Activated CD4-positive, alpha-beta memory T cell treated with anti-CD3 and anti-CD28 coated beads for 36 hours (primary cell): ENCODE measurements around the gene SNX7. TPM values are rescaled to one million over a fixed set of nuclear protein-coding genes. Genes with fewer than 3 reads are reported as not detected.

Experiments
- CTCF ChIA-PET: fragments of 350-600 bp; sonication (Branson Sonifier 250); formaldehyde crosslinking; loops from one replicate; lab custom pipeline; 2021; ENCODE audit warnings: antibody characterized with exemption, inconsistent platforms; lab: Charles Lee
- POLR2A ChIA-PET: fragments of 350-600 bp; sonication (Branson Sonifier 250); formaldehyde crosslinking; loops from one replicate; lab custom pipeline; 2021; ENCODE audit warnings: antibody characterized with exemption; lab: Charles Lee
- DNase-seq: peaks from one replicate; pipeline ENCODE4 v3.0.0-alpha.2; 2020
- H3K27ac Mint-ChIP-seq: one replicate; pipeline ENCODE4 v1.8.0; 2021; ENCODE audit warnings: mixed read lengths
- H3K27me3 Mint-ChIP-seq: one replicate; pipeline ENCODE4 v1.8.0; 2021; ENCODE audit warnings: mixed read lengths
- H3K36me3 Mint-ChIP-seq: one replicate; pipeline ENCODE4 v1.8.0; 2021; ENCODE audit warnings: mixed read lengths
- H3K4me1 Mint-ChIP-seq: one replicate; pipeline ENCODE4 v1.8.0; 2021; ENCODE audit warnings: low read depth, mixed read lengths
- H3K4me3 Mint-ChIP-seq: one replicate; pipeline ENCODE4 v1.8.0; 2021; ENCODE audit warnings: mild to moderate bottlenecking, mixed read lengths
- H3K9me3 Mint-ChIP-seq: one replicate; pipeline ENCODE4 v1.8.0; 2021; ENCODE audit warnings: mixed read lengths
- intact Hi-C: fragments of 100-400 bp; cut with micrococcal nuclease; formaldehyde crosslinking; loops from one replicate; pipeline ENCODE4 v1.15.1; 2023
- total RNA-seq, 2 experiments: library from RNA; stranded (reverse); gene quantifications; one replicate each; pipeline ENCODE4 v1.2.3, GENCODE V29; 2021

Gene SNX7
- total RNA-seq, 2 experiments from 2014 or later: 0.39 to 0.43 TPM

DNA sequence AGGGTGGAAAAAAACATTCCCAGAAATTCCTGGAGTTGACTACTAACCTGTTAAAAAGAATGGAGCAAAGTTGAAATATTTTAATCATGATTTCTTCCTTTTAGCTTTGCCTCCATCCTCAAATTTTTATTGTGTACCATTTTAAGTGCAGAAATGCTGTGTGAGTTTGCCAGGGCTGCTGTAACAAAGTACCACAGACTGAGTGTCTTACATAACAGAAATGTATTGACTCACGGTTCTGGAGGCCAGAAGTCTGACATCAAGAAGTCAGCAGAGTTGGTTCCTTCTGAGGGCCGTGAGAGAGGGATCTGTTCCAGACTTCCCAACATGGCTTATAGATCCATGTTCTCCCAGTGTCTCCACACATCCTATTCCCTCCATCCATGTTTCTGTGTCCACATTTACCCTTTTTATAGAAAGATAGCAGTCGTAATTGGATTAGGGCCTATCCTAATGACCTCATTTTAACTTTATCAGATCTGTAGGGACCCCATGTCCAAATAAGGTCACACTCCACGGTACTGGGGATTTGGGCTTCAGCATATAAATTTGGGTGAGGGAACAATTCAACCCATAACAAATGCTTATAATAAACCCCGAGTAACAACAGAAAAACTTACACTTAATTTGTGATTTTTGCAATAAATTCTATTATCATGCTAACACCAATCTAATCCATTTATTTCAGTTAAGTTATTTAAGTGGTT, 12.7 kb downstream of the SNX7 start:
- CTCF ChIA-PET: no interaction called here
- intact Hi-C loops: no loop called here
- Mint-ChIP-seq H3K4me1 (no peaks in the 10 kb centered on the region), H3K27me3 (no peaks in the 10 kb centered on the region), H3K27ac (no peak overlapping the region), H3K36me3 (no peaks in the 10 kb centered on the region), H3K4me3 (no peak overlapping the region), H3K9me3 (no peaks in the 10 kb centered on the region)
- POLR2A ChIA-PET: no interaction called here
- DNase-seq: no peak

DNA sequence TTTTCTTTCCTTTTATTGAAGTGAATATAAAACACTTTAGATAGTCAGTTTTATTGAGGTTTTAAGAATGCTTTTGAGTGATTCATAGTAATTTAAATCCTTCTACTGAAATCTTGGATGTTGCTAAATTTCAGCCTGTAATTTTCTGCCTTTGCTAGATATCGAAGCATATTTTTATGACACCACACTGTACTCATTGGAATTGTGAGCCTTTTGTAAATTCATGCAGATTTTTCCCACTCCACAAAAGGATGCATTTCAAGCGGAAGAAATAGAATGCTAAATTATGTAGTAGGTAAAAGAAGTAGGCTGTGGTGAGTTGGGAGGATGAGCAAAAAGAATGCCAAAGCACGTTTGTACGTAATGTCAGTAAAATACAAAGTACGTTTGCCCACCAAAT, 13.8 kb downstream of the SNX7 start:
- intact Hi-C loops: no loop called here
- POLR2A ChIA-PET: no interaction called here
- DNase-seq: no peak
- Mint-ChIP-seq H3K4me3 (no peak overlapping the region), H3K4me1 (no peaks in the 10 kb centered on the region), H3K27ac (no peak overlapping the region), H3K9me3 (no peaks in the 10 kb centered on the region), H3K36me3 (no peaks in the 10 kb centered on the region), H3K27me3 (no peaks in the 10 kb centered on the region)
- CTCF ChIA-PET: no interaction called here

DNA sequence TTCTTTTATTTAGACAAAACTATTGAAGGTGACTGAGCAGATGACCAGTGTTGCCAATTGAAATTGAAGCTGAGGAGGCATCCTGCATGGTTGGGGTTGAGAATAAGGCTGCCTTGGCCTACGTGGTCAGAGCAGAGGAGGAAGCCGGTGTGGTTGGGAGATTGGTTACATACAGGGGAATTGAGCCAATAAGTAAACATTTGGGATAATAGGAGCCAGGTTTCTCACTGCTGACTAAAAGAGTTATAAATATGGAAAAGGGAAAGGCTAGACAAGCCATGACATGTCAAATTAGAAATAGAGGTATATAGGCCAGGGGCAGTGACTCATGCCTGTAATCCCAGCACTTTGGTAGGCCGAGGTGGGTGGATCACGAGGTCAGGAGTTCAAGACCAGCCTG, 15.8 kb downstream of the SNX7 start:
- no peak for DNase-seq
- Mint-ChIP-seq H3K27me3 (no peaks in the 10 kb centered on the region), H3K4me3 (no peak overlapping the region), H3K36me3 (no peaks in the 10 kb centered on the region), H3K27ac (no peak overlapping the region), H3K9me3 (no peaks in the 10 kb centered on the region), H3K4me1 (no peaks in the 10 kb centered on the region)
- intact Hi-C loops: no loop called here
- ChIA-PET CTCF (interaction anchor here (0.7 kb wide), 1 partner anchor 19 kb away, joined by 5 read pairs; no protein-coding TSS in a partner anchor), POLR2A (interaction anchor here (0.7 kb wide), 1 partner anchor 499 kb away, joined by 3 read pairs; no protein-coding TSS in a partner anchor)

DNA sequence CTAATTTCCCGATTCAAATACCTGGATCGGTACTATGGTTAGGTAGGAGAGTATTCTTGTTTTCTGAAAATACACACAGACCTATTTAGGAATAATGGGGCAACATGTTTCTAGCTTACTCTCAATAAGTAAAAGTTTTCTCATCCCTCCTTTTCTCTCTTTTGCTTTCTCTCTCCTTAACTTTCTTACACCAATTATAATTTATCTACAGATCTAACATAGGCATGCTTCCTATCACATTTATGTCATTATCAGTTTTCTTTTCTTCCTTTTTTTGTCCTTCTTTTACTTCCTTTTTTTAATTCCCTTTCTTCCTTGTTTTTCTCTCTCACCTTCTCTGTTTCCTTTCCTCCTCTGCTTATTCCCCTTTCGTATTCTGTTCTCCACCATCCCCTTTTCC, 20.3 kb downstream of the SNX7 start:
- Mint-ChIP-seq H3K4me3 (no peak overlapping the region), H3K27me3 (no peaks in the 10 kb centered on the region), H3K9me3 (no peaks in the 10 kb centered on the region), H3K4me1 (no peaks in the 10 kb centered on the region), H3K27ac (no peak overlapping the region), H3K36me3 (no peaks in the 10 kb centered on the region)
- POLR2A ChIA-PET: no interaction called here
- intact Hi-C loops: no loop called here
- CTCF ChIA-PET: no interaction called here
- no peak for DNase-seq

DNA sequence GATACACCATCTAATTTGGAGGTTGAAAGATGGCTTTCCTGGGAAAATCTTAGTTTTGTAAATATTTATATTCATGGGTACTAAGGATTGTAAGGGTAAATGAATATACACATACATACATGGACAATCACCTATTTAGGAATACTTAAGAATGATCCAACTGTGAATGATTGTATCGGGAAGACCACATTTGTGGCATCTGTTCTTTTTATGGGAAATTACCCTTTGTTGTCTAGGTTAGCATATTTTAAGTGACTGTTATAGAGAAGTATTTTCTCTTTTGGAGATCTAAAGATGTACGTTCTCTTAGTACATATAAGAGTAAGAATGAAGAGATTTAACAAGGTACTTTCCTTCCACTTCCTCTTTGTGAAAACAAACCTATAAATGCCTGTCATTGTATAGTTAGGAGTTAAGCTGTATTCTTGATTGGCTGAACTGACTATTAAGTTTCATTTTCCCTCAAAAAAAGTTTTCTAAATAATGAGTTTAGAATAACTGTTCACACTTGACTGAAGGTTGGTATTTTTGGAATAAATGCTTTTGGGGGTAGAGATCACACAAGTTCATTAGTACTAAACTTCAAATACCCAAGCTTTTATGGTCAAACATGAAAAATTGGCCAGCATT, 26.7 kb downstream of the SNX7 start:
- ChIA-PET CTCF (no interaction called here), POLR2A (no interaction called here)
- Mint-ChIP-seq H3K36me3 (no peaks in the 10 kb centered on the region), H3K9me3 (no peaks in the 10 kb centered on the region), H3K27ac (no peak overlapping the region), H3K27me3 (peaks cover 1% of the 10 kb centered on the region), H3K4me1 (no peaks in the 10 kb centered on the region), H3K4me3 (no peak overlapping the region)
- intact Hi-C loops: no loop called here
- DNase-seq: no peak

DNA sequence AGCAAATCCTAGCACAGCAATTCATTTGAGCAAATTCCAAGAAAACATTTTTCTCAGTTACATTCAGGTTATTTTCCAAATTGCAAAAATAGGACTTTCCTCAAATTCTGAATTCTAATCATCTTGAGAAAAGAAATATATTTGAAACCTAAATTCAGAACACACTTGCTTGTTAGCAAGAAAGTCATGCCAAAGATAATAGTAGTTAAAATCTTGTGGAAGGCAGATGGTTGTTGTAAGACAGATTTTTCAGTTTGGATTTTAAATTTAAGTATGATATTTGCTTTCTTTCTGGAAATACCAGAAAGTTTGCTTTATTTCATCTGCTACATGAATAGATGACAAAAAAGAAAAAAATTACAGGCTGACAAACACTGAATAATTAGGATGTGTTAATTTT, 29.1 kb downstream of the SNX7 start:
- H3K27me3 Mint-ChIP-seq: peaks cover 1% of the 10 kb centered on the region
- no peak overlapping the region for H3K27ac Mint-ChIP-seq
- intact Hi-C loops: no loop called here
- ChIA-PET CTCF (no interaction called here), POLR2A (no interaction called here)
- H3K36me3 Mint-ChIP-seq: no peaks in the 10 kb centered on the region
- H3K4me3 Mint-ChIP-seq: no peak overlapping the region
- H3K9me3 Mint-ChIP-seq: no peaks in the 10 kb centered on the region
- H3K4me1 Mint-ChIP-seq: no peaks in the 10 kb centered on the region
- DNase-seq: no peak

DNA sequence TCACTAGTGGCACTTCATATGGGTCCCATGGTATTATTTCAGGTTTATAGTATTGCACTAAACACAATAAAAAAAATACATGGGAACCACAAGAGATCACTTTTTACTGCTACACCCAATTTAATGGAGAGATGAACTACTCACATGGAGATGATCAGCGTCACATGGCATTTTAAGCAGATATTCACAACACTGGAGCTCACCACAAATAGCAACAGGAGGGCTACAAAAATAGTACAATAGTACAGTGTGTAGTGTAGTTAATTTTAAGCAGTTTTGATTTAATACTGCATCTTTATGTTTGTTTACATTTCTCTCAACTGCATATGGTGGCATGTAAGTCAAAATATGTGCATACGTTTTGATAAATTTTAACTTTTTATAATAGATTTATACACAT, 31.0 kb downstream of the SNX7 start:
- Mint-ChIP-seq H3K36me3 (no peaks in the 10 kb centered on the region), H3K4me3 (no peak overlapping the region)

DNA sequence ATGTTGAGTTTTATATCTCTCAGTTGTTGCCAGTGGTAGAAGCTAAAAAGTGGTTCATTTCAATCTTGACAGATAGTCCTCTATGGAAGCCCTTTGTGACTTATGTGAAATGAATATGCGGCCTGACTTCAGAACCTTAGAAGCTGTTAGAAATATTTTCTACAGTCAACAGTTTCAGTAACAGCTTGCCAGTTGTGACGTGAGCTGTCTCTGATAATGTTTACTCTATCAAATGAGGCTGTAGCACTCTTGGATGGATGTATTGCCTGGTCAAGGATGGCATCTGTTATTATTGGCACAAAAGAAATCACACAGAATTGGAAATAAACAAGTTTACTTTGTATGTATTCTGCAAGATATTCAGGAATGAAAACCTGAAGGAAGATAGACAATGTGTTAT, 31.9 kb downstream of the SNX7 start:
- Mint-ChIP-seq H3K4me1 (no peaks in the 10 kb centered on the region), H3K36me3 (no peaks in the 10 kb centered on the region), H3K27ac (no peak overlapping the region), H3K27me3 (peaks cover 4% of the 10 kb centered on the region), H3K9me3 (no peaks in the 10 kb centered on the region), H3K4me3 (no peak overlapping the region)
- intact Hi-C loops: no loop called here
- no peak for DNase-seq
- ChIA-PET POLR2A (no interaction called here), CTCF (no interaction called here)

More for the DNA sequence above, 31.0 kb downstream of the SNX7 start:
- DNase-seq: no peak
- intact Hi-C loops: no loop called here
- no peak overlapping the region for H3K27ac Mint-ChIP-seq
- ChIA-PET POLR2A (no interaction called here), CTCF (no interaction called here)
- H3K9me3 Mint-ChIP-seq: no peaks in the 10 kb centered on the region
- H3K27me3 Mint-ChIP-seq: peaks cover 4% of the 10 kb centered on the region
- no peaks in the 10 kb centered on the region for H3K4me1 Mint-ChIP-seq

DNA sequence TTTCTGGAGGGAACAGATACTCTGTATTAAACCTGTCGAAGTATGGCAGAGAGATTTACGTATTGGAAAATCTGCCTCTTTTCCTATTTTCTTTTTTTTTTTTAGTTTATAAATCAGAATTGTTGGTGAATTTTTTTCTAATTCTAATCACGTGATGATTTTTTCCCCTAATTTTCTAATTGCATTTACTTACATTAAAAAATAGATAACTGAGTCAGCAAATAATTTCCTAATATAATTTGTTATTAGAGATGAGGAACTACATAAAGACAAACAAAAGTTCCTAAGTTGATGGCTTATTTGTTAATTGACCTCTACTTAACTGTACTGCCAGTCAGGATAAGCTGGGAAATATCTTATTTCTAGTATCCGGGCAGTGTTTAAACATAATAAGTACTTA, 34.6 kb downstream of the SNX7 start:
- Mint-ChIP-seq H3K4me3 (no peak overlapping the region), H3K27me3 (peaks cover 4% of the 10 kb centered on the region), H3K36me3 (no peaks in the 10 kb centered on the region), H3K4me1 (no peaks in the 10 kb centered on the region), H3K27ac (no peak overlapping the region), H3K9me3 (no peaks in the 10 kb centered on the region)
- POLR2A ChIA-PET: no interaction called here
- intact Hi-C loops: no loop called here
- CTCF ChIA-PET: no interaction called here
- no peak for DNase-seq

DNA sequence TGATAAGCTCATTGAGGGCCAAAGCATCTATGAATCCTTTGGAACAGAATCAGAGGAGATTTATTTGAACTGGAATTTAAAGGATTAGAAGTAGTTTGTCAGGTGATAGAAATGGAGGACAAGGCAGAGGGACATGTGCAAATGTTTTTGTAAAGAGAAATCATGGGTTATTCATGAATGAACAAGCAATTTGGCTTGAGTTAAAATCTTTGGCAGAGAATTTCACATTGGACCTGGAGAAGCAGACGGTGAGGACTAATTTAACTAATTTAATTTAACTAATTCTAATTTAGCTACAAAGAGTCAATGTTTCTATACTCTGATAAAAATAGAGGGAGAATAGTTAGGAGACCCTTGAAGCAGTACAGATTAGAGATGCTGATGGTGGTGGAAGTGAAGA, 36.3 kb downstream of the SNX7 start:
- no peak for DNase-seq
- no peaks in the 10 kb centered on the region for H3K9me3 Mint-ChIP-seq
- ChIA-PET CTCF (no interaction called here), POLR2A (no interaction called here)
- no peaks in the 10 kb centered on the region for H3K36me3 Mint-ChIP-seq
- H3K27me3 Mint-ChIP-seq: peaks cover 3% of the 10 kb centered on the region
- intact Hi-C loops: no loop called here
- no peaks in the 10 kb centered on the region for H3K4me1 Mint-ChIP-seq
- no peak overlapping the region for H3K4me3 Mint-ChIP-seq
- no peak overlapping the region for H3K27ac Mint-ChIP-seq

DNA sequence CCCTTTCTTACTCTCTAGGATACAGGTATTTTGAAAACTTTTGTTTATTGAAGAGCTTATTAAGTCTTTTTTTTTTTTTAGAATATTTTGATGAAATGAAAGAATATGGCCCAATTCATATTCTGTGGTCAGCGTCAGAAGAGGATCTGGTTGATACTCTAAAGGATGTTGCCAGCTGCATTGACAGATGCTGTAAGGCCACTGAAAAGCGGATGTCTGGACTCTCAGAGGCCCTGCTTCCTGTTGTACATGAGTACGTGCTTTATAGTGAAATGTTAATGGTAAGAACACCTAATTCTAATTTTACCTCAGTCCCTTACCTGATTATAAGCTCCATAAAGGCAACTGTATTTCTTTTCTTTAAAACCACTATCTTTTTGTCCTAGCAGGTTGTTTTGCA, 37.1 kb downstream of the SNX7 start:
- Mint-ChIP-seq H3K27ac (no peak overlapping the region), H3K36me3 (no peaks in the 10 kb centered on the region), H3K27me3 (peaks cover 3% of the 10 kb centered on the region), H3K4me3 (no peak overlapping the region), H3K4me1 (no peaks in the 10 kb centered on the region), H3K9me3 (no peaks in the 10 kb centered on the region)
- DNase-seq: no peak
- CTCF ChIA-PET: no interaction called here
- POLR2A ChIA-PET: no interaction called here
- intact Hi-C loops: no loop called here

DNA sequence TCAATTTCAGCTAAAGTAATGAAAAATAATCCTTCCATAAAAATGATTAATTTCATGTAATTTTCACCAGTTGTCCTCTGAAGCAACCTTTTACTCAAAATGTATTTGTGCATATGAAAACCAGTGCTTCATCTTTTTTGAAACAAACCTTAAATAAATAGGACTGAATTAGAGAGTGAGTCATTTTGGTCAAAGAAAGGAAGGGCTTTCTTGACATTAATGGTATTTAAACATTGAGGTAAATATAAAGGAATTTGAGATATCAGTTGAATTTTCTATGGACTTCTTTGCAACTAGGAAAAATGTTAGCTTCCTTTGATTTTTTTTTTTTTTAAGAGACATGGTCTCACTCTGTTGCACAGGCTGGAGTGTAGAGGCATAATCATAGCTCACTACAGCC, 38.7 kb downstream of the SNX7 start:
- Mint-ChIP-seq H3K9me3 (no peaks in the 10 kb centered on the region), H3K36me3 (no peaks in the 10 kb centered on the region), H3K27ac (no peak overlapping the region), H3K4me1 (no peaks in the 10 kb centered on the region), H3K4me3 (no peak overlapping the region), H3K27me3 (peaks cover 3% of the 10 kb centered on the region)
- DNase-seq: no peak
- ChIA-PET POLR2A (no interaction called here), CTCF (no interaction called here)
- intact Hi-C loops: no loop called here

DNA sequence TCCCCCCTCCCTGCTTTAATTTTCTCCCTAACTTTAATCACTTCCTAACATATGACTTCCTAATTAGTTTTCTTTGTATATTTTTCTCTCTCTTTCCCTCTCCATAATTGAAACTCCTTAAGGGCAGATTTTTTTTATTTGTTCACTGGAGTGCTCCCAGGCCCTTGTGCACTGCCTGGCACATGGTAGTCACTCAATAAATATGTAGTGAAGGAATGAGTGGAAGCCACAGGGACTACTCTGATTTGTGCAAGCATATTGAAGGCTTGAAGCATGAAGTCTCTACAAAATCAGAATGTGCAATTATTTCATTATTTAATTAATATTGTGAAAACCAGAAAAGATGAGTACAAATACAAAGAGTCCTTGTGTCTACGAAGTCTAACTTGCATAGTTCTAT, 41.5 kb downstream of the SNX7 start:
- POLR2A ChIA-PET: no interaction called here
- CTCF ChIA-PET: no interaction called here
- H3K27ac Mint-ChIP-seq: no peak overlapping the region
- intact Hi-C loops: no loop called here
- no peaks in the 10 kb centered on the region for H3K36me3 Mint-ChIP-seq
- H3K4me3 Mint-ChIP-seq: no peak overlapping the region
- no peaks in the 10 kb centered on the region for H3K27me3 Mint-ChIP-seq
- no peaks in the 10 kb centered on the region for H3K4me1 Mint-ChIP-seq
- no peaks in the 10 kb centered on the region for H3K9me3 Mint-ChIP-seq
- no peak for DNase-seq
